Natural killer cell (primary cell): ENCODE results near the gene TRIP4. TPM values are rescaled to one million over a fixed set of nuclear protein-coding genes. Genes with fewer than 3 reads are reported as not detected.

Source experiments
- ATAC-seq, 3 donors: fragments of 150-1000 bp in 2 of 3; fragments of 200-7000 bp in 1 of 3; cut with Tn5 transposase; 1 replicate in 1 of 3; 2 replicates in 2 of 3; pipeline ENCODE4 v1.10.0; 2021; ENCODE audit warnings: mild to moderate bottlenecking in 2 of 3, moderate library complexity in 2 of 3
- DNase-seq, 2 donors: peaks; one replicate each; pipeline versions ENCODE4 v3.0.0 to v3.0.0-alpha.2; 2013 to 2021; ENCODE audit warnings: mixed read lengths in 1 of 2
- H3K27ac ChIP-seq: one replicate; pipeline ENCODE4 v1.5.1; 2013; ENCODE audit warnings: mild to moderate bottlenecking, low read length
- H3K27me3 ChIP-seq: one replicate; pipeline ENCODE4 v1.6.1; 2013; ENCODE audit warnings: low read length; ENCODE audit not compliant: control insufficient read depth, insufficient read depth
- H3K36me3 ChIP-seq: one replicate; pipeline ENCODE4 v1.6.1; 2013; ENCODE audit warnings: low read length; ENCODE audit not compliant: control insufficient read depth, insufficient read depth
- H3K4me1 ChIP-seq: one replicate; pipeline ENCODE4 v1.6.1; 2013; ENCODE audit warnings: low read length; ENCODE audit not compliant: control insufficient read depth, insufficient read depth
- H3K4me3 ChIP-seq: one replicate; pipeline ENCODE4 v1.5.1; 2013; ENCODE audit warnings: low read length
- H3K9me3 ChIP-seq: one replicate; pipeline ENCODE4 v1.6.1; 2013; ENCODE audit warnings: low read length; ENCODE audit not compliant: control insufficient read depth, insufficient read depth
- H3K27ac Mint-ChIP-seq, 2 donors: one replicate each; pipeline ENCODE4 v1.8.0; 2022; ENCODE audit warnings: mild to moderate bottlenecking in 2 of 2, mixed read lengths in 2 of 2, moderate library complexity in 1 of 2
- H3K27me3 Mint-ChIP-seq, 2 donors: one replicate each; pipeline ENCODE4 v1.8.0; 2022; ENCODE audit warnings: low read depth in 2 of 2, mixed read lengths in 2 of 2
- H3K36me3 Mint-ChIP-seq: one replicate; pipeline ENCODE4 v1.8.0; 2022; ENCODE audit warnings: mixed read lengths
- H3K4me1 Mint-ChIP-seq, 2 donors: one replicate each; pipeline ENCODE4 v1.8.0; 2022; ENCODE audit warnings: mixed read lengths in 2 of 2
- H3K4me3 Mint-ChIP-seq: one replicate; pipeline ENCODE4 v1.8.0; 2022; ENCODE audit warnings: mild to moderate bottlenecking, moderate library complexity, mixed read lengths
- H3K9me3 Mint-ChIP-seq, 2 donors: one replicate each; pipeline ENCODE4 v1.8.0; 2022; ENCODE audit warnings: mixed read lengths in 2 of 2
- WGBS: methylation state at CpG from one replicate; pipeline ENCODE4 v1.1.7; 2013; ENCODE audit warnings: missing lambda C conversion rate; ENCODE audit not compliant: insufficient coverage; 5-methylcytosine and 5-hydroxymethylcytosine counted together
- intact Hi-C: fragments of 100-400 bp; cut with micrococcal nuclease; formaldehyde crosslinking; loops from one replicate; pipeline ENCODE4 v1.14.2; 2022
- total RNA-seq, 4 donors: library from RNA; stranded (reverse); fragments of 120-200 nt in 1 of 4; gene quantifications; one replicate each; pipeline versions ENCODE4 v1.2.3 to v1.2.4, GENCODE V29; 2013 to 2022
- TF ChIP-seq, protein P1 (sequence below): fragments of 200-600 bp; IDR thresholded peaks from one replicate; pipeline ENCODE4 v1.8.0; 2022; ENCODE audit warnings: antibody characterized with exemption

The TRIP4 gene
- total RNA-seq, 3 donors from 2014 or later (not counting 1 experiment from before 2014, with no cell fraction given): 32.9 to 37.1 (median 33.7) TPM

DNA sequence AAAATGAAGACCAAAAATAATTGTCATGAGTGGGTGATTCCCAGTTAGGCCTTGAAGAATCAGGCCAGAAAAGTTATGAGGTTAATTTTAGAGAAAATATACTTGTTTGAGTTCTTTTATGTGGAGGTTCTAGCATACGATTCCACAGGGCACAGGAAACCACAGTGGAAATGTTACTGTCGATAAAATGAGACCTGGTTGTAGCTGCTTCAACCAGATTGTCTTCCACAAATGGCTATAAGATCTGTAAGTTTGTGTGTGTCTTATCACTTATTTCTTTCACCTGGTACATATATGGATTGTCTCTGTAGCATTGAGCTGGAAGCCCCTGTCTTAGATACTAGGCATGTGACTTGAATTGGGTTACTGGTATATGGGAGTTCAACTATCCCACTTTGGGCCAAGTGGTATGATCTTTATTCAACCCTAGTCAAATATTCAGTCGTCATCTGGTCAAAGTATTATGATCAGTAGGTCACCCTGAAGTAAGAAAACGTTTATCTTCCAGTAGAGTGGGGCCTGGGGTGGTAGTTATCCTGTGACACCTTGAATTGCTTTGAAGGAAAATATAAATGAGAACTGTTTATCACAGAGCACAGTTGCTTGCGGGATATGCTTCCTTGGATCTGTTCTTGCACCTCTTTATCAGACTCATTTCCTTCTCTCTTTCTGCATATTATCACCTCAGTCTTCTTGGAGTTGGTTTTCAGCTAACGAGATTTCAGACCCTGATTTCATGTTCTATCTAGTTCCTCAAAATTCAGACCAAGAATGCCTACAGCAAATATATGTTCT is 51.2 kb downstream of the TRIP4 start:
- intact Hi-C loops: no loop called here

DNA sequence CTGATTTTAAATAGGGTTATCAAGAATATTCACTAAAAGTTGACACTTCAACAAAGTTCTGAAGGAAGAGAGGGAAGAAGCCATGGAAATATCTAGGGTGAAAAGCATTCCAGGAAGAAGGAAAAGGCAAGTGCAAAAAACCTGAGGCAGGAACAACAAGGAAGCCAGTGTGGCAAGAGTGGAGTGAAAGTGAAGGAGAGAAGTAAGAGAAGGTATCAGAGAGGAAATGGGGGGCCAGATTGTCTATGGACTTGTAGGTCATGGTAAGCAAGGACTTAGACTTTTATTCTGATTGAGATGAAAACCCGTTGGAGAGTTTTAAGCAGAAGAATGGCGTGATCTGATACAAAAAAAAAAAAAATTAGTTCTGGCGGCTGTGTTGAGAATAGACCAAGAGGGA is 54.2 kb downstream of the TRIP4 start:
- H3K36me3 ChIP-seq: peaks cover 9% of the 10 kb centered on the region
- no peaks in the 10 kb centered on the region for H3K27me3 ChIP-seq
- H3K4me3 ChIP-seq: no peak overlapping the region
- peaks cover under 1% of the 10 kb centered on the region for H3K36me3 Mint-ChIP-seq
- TF ChIP-seq, protein P1, sequence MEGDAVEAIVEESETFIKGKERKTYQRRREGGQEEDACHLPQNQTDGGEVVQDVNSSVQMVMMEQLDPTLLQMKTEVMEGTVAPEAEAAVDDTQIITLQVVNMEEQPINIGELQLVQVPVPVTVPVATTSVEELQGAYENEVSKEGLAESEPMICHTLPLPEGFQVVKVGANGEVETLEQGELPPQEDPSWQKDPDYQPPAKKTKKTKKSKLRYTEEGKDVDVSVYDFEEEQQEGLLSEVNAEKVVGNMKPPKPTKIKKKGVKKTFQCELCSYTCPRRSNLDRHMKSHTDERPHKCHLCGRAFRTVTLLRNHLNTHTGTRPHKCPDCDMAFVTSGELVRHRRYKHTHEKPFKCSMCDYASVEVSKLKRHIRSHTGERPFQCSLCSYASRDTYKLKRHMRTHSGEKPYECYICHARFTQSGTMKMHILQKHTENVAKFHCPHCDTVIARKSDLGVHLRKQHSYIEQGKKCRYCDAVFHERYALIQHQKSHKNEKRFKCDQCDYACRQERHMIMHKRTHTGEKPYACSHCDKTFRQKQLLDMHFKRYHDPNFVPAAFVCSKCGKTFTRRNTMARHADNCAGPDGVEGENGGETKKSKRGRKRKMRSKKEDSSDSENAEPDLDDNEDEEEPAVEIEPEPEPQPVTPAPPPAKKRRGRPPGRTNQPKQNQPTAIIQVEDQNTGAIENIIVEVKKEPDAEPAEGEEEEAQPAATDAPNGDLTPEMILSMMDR: no peak
- H3K27ac Mint-ChIP-seq: no peak overlapping the region
- H3K4me3 Mint-ChIP-seq: no peak overlapping the region
- no peaks in the 10 kb centered on the region for H3K9me3 ChIP-seq
- no peaks in the 10 kb centered on the region for H3K4me1 ChIP-seq
- H3K27ac ChIP-seq: no peak overlapping the region
- H3K4me1 Mint-ChIP-seq: peaks cover 6 to 24% of the 10 kb centered on the region in 2 donors
- ATAC-seq (no peak), DNase-seq (no peak)
- H3K9me3 Mint-ChIP-seq: no peaks in the 10 kb centered on the region
- 95% methylated on average over 3 of the region's 3 CpGs for WGBS
- intact Hi-C loops: no loop called here
- no peaks in the 10 kb centered on the region for H3K27me3 Mint-ChIP-seq

More for the DNA sequence above, 51.2 kb downstream of the TRIP4 start:
- Mint-ChIP-seq H3K36me3 (no peaks in the 10 kb centered on the region), H3K4me3 (no peak overlapping the region), H3K9me3 (no peaks in the 10 kb centered on the region), H3K27me3 (no peaks in the 10 kb centered on the region), H3K4me1 (peaks cover 6 to 24% of the 10 kb centered on the region in 2 donors), H3K27ac (peak overlapping the region in 1 of 2 donors; percentile 35)
- WGBS: 43% methylated on average over 6 of the region's 6 CpGs
- DNase-seq (peak in 1 of 2 donors; percentile 23), ATAC-seq (no peak)
- peaks cover 2% of the 10 kb centered on the region for H3K36me3 ChIP-seq
- no peak overlapping the region for H3K27ac ChIP-seq
- no peaks in the 10 kb centered on the region for H3K4me1 ChIP-seq
- no peaks in the 10 kb centered on the region for H3K27me3 ChIP-seq
- H3K4me3 ChIP-seq: no peak overlapping the region
- H3K9me3 ChIP-seq: no peaks in the 10 kb centered on the region
- TF ChIP-seq, protein P1: no peak

DNA sequence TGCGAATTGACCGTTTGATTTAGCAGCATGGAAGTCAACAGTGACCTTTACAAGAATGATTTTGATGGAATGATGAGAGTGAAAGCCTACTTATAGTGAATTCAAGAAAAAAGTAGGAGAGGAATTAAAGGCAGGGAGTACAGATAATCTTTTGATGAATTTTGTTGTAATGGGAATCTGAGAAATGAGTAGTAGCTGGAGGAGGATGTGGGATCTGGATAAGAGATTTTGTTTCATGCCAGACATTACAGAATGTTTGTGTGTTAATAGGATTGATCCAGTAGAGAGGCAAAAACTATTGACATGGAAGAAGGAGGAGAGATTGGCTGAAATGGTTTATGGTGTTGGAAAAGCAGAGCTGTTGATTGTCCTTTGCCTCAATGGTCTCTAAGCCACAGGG is 55.4 kb downstream of the TRIP4 start:
- H3K27ac ChIP-seq: no peak overlapping the region
- WGBS: 100% methylated on average over 2 of the region's 2 CpGs
- H3K4me1 Mint-ChIP-seq: peaks cover 6 to 27% of the 10 kb centered on the region in 2 donors
- ATAC-seq: no peak
- no peaks in the 10 kb centered on the region for H3K27me3 Mint-ChIP-seq
- H3K9me3 Mint-ChIP-seq: no peaks in the 10 kb centered on the region
- intact Hi-C loops: no loop called here
- H3K27me3 ChIP-seq: no peaks in the 10 kb centered on the region
- TF ChIP-seq, protein P1: no peak
- H3K36me3 Mint-ChIP-seq: peaks cover 12% of the 10 kb centered on the region
- H3K9me3 ChIP-seq: no peaks in the 10 kb centered on the region
- peaks cover 4% of the 10 kb centered on the region for H3K4me1 ChIP-seq
- DNase-seq: no peak
- H3K36me3 ChIP-seq: peaks cover 18% of the 10 kb centered on the region
- no peak overlapping the region for H3K4me3 ChIP-seq
- no peak overlapping the region for H3K4me3 Mint-ChIP-seq
- H3K27ac Mint-ChIP-seq: no peak overlapping the region
